OCI-LY3 (cell line): ENCODE results near the gene GNAI1.

ENCODE experiments used
- H2AFZ ChIP-seq: fragments of 200-600, 300-600 bp; shearing (Covaris generic); 2 replicates; pipeline ENCODE4 v1.6.0; 2014; ENCODE audit warnings: antibody characterized with exemption, low read depth, low read length
- H3K27ac ChIP-seq: fragments of 200-600, 300-600 bp; sonication (generic); 2 replicates; pipeline ENCODE4 v1.5.1; 2014; ENCODE audit warnings: mild to moderate bottlenecking, low read length, moderate library complexity, mixed read lengths
- H3K27me3 ChIP-seq: fragments of 200-600, 300-600 bp; sonication (generic); 2 replicates; pipeline ENCODE4 v1.6.1; 2014; ENCODE audit warnings: low read depth, low read length, mixed read lengths
- H3K36me3 ChIP-seq: fragments of 200-600, 300-600 bp; sonication (generic); replicated peaks from 2 replicates; pipeline ENCODE3; 2014; ENCODE audit warnings: low read depth, low read length, mixed read lengths
- H3K4me1 ChIP-seq: fragments of 300-600, 200-600 bp; sonication (generic); 2 replicates; pipeline ENCODE4 v1.6.1; 2014; ENCODE audit warnings: low read length, mixed read lengths
- H3K4me2 ChIP-seq: fragments of 200-600, 300-600 bp; sonication (generic); 2 replicates; pipeline ENCODE4 v1.6.1; 2014; ENCODE audit warnings: low read length, mixed read lengths
- H3K4me3 ChIP-seq: fragments of 300-600, 200-600 bp; sonication (generic); 2 replicates; pipeline ENCODE4 v1.5.1; 2014; ENCODE audit warnings: antibody characterized with exemption, mild to moderate bottlenecking, low read length, moderate library complexity
- H3K79me2 ChIP-seq: fragments of 300-600, 200-600 bp; shearing (Covaris generic); 2 replicates; pipeline ENCODE4 v1.6.1; 2014; ENCODE audit warnings: mild to moderate bottlenecking, low read length, mixed read lengths
- H3K9ac ChIP-seq: fragments of 300-600, 200-600 bp; shearing (Covaris generic); 2 replicates; pipeline ENCODE4 v1.6.0; 2014; ENCODE audit warnings: mild to moderate bottlenecking, low read length, moderate library complexity
- H3K9me3 ChIP-seq: fragments of 200-600, 300-600 bp; shearing (Covaris generic); 2 replicates; pipeline ENCODE4 v1.6.1; 2014; ENCODE audit warnings: low read length, mixed read lengths; ENCODE audit not compliant: insufficient read depth
- H4K20me1 ChIP-seq: fragments of 200-600, 300-600 bp; sonication (generic); 2 replicates; pipeline ENCODE4 v1.6.1; 2016; ENCODE audit warnings: low read length, mixed read lengths; ENCODE audit not compliant: insufficient read depth
- EZH2phosphoT487 ChIP-seq: fragments of 200-600 bp; shearing (Covaris generic); IDR thresholded peaks from 2 replicates; pipeline ENCODE4 v1.6.1; 2018; ENCODE audit warnings: antibody characterized with exemption, mixed run types, low read depth
- TF ChIP-seq, protein P1 (sequence below): fragments of 200-600, 300-600 bp; sonication (generic); IDR thresholded peaks from 2 replicates; pipeline ENCODE4 v1.5.1; 2014; ENCODE audit warnings: antibody characterized with exemption, low read length, low read depth

Gene GNAI1

DNA sequence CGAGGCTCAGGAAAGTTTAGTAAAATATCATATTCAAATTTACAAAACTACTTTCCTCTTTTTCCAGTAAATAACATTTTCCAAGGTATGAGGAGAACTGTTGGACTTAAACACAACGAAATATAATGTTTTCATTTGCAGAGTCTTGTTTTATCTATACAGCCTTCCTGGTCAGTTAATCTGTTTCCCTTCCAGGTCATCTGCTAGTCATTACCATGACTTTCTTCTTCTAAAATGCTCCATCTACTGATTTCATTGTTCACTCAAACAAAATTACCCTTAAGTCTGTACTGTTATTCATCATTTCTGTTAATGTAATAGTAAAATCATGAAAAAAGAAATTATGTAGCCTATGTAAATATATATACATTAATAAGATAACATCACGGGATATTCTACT is 69.8 kb downstream of the GNAI1 start:
- TF ChIP-seq, protein P1, sequence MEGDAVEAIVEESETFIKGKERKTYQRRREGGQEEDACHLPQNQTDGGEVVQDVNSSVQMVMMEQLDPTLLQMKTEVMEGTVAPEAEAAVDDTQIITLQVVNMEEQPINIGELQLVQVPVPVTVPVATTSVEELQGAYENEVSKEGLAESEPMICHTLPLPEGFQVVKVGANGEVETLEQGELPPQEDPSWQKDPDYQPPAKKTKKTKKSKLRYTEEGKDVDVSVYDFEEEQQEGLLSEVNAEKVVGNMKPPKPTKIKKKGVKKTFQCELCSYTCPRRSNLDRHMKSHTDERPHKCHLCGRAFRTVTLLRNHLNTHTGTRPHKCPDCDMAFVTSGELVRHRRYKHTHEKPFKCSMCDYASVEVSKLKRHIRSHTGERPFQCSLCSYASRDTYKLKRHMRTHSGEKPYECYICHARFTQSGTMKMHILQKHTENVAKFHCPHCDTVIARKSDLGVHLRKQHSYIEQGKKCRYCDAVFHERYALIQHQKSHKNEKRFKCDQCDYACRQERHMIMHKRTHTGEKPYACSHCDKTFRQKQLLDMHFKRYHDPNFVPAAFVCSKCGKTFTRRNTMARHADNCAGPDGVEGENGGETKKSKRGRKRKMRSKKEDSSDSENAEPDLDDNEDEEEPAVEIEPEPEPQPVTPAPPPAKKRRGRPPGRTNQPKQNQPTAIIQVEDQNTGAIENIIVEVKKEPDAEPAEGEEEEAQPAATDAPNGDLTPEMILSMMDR: no peak
- TF ChIP-seq EZH2phosphoT487: no peak
- no peaks in the 10 kb centered on the region for H4K20me1 ChIP-seq
- no peaks in the 10 kb centered on the region for H3K36me3 ChIP-seq
- no peak overlapping the region for H3K4me3 ChIP-seq
- no peak overlapping the region for H3K4me2 ChIP-seq
- no peak overlapping the region for H3K9ac ChIP-seq
- no peak overlapping the region for H2AFZ ChIP-seq
- no peaks in the 10 kb centered on the region for H3K4me1 ChIP-seq
- H3K27ac ChIP-seq: no peak overlapping the region
- H3K9me3 ChIP-seq: no peaks in the 10 kb centered on the region
- no peaks in the 10 kb centered on the region for H3K27me3 ChIP-seq
- no peaks in the 10 kb centered on the region for H3K79me2 ChIP-seq

DNA sequence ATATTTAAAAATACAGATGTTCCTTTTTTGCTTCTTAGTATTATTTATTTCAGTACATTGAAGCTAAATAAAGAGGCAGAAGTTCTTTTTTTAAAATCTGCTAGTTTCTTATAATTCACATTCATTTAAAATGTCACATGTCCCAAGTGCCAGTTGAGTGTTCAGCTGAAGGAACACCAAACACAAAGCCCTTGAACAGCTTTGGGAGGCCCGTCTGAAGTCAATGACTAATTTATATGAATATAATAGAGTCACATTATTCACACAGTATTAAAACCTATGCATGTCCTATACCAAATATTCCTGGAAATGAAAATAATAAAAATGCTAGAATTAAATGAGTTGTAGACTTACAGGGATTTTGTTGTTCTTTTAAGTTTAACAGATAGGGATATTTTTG is 70.3 kb downstream of the GNAI1 start:
- Histone ChIP-seq H2AFZ (no peak overlapping the region), H3K27me3 (no peaks in the 10 kb centered on the region)

DNA sequence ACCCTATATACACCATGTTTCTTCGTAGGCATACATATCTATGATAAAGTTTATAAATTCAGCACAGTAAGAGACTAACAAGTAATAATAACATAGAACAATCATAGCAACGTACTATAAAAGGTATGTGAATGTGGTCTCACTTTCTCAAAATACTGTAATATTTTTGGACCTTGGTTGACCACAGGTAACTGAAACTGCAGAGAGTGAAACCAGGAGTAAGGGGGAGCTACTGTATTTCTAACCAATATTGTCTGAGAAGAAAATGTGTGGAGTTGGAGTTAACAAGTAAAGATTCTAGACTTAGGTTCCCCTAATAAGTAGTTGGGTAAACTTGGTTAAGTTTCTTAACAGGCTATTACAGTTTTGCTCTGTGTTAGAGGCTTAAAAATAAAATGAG is 72.1 kb downstream of the GNAI1 start:
- H2AFZ ChIP-seq: no peak overlapping the region
- no peaks in the 10 kb centered on the region for H3K9me3 ChIP-seq
- no peak overlapping the region for H3K4me3 ChIP-seq
- no peaks in the 10 kb centered on the region for H3K36me3 ChIP-seq
- no peaks in the 10 kb centered on the region for H3K27me3 ChIP-seq
- H3K79me2 ChIP-seq: no peaks in the 10 kb centered on the region
- H3K4me2 ChIP-seq: no peak overlapping the region
- no peak overlapping the region for H3K9ac ChIP-seq
- H4K20me1 ChIP-seq: no peaks in the 10 kb centered on the region
- no peak overlapping the region for H3K27ac ChIP-seq
- H3K4me1 ChIP-seq: no peaks in the 10 kb centered on the region
- TF ChIP-seq, protein P1: no peak
- no peak for TF ChIP-seq EZH2phosphoT487

More for the DNA sequence above, 70.3 kb downstream of the GNAI1 start:
- Histone ChIP-seq H3K36me3 (no peaks in the 10 kb centered on the region), H3K4me2 (no peak overlapping the region), H4K20me1 (no peaks in the 10 kb centered on the region), H3K79me2 (no peaks in the 10 kb centered on the region), H3K9me3 (no peaks in the 10 kb centered on the region), H3K9ac (no peak overlapping the region), H3K4me1 (no peaks in the 10 kb centered on the region), H3K27ac (no peak overlapping the region), H3K4me3 (no peak overlapping the region)
- TF ChIP-seq EZH2phosphoT487: no peak
- TF ChIP-seq, protein P1: no peak

DNA sequence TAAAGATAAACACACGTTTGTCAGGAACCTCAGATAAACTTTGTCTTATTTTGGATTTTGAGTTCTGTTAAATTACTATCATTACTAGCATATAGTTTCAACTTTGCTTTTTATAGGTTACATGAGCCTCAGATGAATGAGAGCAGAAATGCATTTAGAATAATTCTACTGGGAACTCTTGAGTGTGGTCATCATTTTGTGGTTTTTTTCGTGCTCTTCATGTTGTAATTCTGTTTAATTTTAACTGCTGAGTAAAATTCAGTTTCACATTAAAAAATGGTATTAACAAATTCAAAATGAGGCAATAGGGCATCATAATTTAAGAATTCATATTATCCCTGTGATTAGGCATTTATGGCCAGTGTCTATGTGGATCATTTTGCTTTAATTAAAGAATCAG is 72.9 kb downstream of the GNAI1 start:
- Histone ChIP-seq H2AFZ (no peak overlapping the region), H4K20me1 (no peaks in the 10 kb centered on the region), H3K9me3 (no peaks in the 10 kb centered on the region), H3K4me1 (no peaks in the 10 kb centered on the region), H3K4me3 (no peak overlapping the region), H3K27ac (no peak overlapping the region), H3K4me2 (no peak overlapping the region), H3K9ac (no peak overlapping the region), H3K79me2 (no peaks in the 10 kb centered on the region), H3K36me3 (no peaks in the 10 kb centered on the region), H3K27me3 (no peaks in the 10 kb centered on the region)
- TF ChIP-seq, protein P1: no peak
- no peak for TF ChIP-seq EZH2phosphoT487
